HepG2 (cell line): ENCODE data around the gene USP14. TPM values are rescaled to one million over a fixed set of nuclear protein-coding genes. Genes with fewer than 3 reads are reported as not detected.
A peak's percentile ranks its signal among the peaks of the same experiment; 100 is the strongest.

Experiments
- CCAR2 ChIP-seq: fragments of 200-400 bp; formaldehyde crosslinking; optimal IDR thresholded peaks from 2 replicates; pipeline ENCODE3; 2018; ENCODE audit warnings: low read depth, mild to moderate bottlenecking, low read length, moderate library complexity
- FOXA3 ChIP-seq: IDR thresholded peaks from 2 replicates; pipeline ENCODE4 v1.6.1; 2016; ENCODE audit warnings: missing genetic modification reagents, missing compliant biosample characterization
- JUN ChIP-seq: sonication (generic); formaldehyde crosslinking; IDR thresholded peaks from 2 replicates; pipeline ENCODE4 v1.4.0; 2020; ENCODE audit warnings: mild to moderate bottlenecking, missing genetic modification reagents
- KLF16 ChIP-seq, 2 experiments: sonication (generic) in 1 of 2; formaldehyde crosslinking in 1 of 2; IDR thresholded peaks; 2 replicates each; pipeline versions ENCODE4 v1.6.1 to v1.8.0; 2016 to 2023; ENCODE audit warnings: missing genetic modification reagents in 2 of 2, missing compliant biosample characterization in 1 of 2
- MAZ ChIP-seq, 2 experiments: sonication (generic) in 1 of 2; formaldehyde crosslinking in 1 of 2; IDR thresholded peaks; 2 replicates each; pipeline versions ENCODE4 v1.5.0 to v1.6.1; 2012 to 2020; ENCODE audit warnings: low read depth in 2 of 2, mild to moderate bottlenecking in 2 of 2, borderline replicate concordance in 1 of 2, improper control_type of control experiment in 1 of 2, low read length in 1 of 2, missing genetic modification reagents in 1 of 2, moderate library complexity in 1 of 2
- SAP130 ChIP-seq: IDR thresholded peaks from 2 replicates; pipeline ENCODE4 v1.6.1; 2016; ENCODE audit warnings: low read depth
- SP4 ChIP-seq: sonication (generic); formaldehyde crosslinking; IDR thresholded peaks from 2 replicates; pipeline ENCODE4 v1.8.1; 2023; ENCODE audit warnings: mild to moderate bottlenecking, missing genetic modification reagents
- TBX2 ChIP-seq: sonication (generic); formaldehyde crosslinking; IDR thresholded peaks from 2 replicates; pipeline ENCODE4 v1.5.0; 2020; ENCODE audit warnings: missing genetic modification reagents, mild to moderate bottlenecking, borderline replicate concordance
- TBX3 ChIP-seq: fragments of 450-650 bp; IDR thresholded peaks from 2 replicates; pipeline ENCODE4 v1.6.1; 2017; ENCODE audit warnings: antibody characterized with exemption, mild to moderate bottlenecking, inconsistent platforms, borderline replicate concordance
- ZBED4 ChIP-seq: sonication (generic); formaldehyde crosslinking; IDR thresholded peaks from 2 replicates; pipeline ENCODE4 v1.4.0; 2020; ENCODE audit warnings: missing genetic modification reagents, borderline replicate concordance
- ZNF292 ChIP-seq: sonication (generic); formaldehyde crosslinking; IDR thresholded peaks from 2 replicates; pipeline ENCODE4 v1.8.1; 2022; ENCODE audit warnings: mild to moderate bottlenecking, low read depth, missing genetic modification reagents, borderline replicate concordance
- ZNF432 ChIP-seq: sonication (generic); formaldehyde crosslinking; IDR thresholded peaks from 2 replicates; pipeline ENCODE4 v1.5.0; 2020; ENCODE audit warnings: missing genetic modification reagents, mild to moderate bottlenecking, borderline replicate concordance
- ZNF451 ChIP-seq: sonication (generic); formaldehyde crosslinking; IDR thresholded peaks from 2 replicates; pipeline ENCODE4 v1.5.0; 2020; ENCODE audit warnings: mild to moderate bottlenecking, missing genetic modification reagents
- ZNF570 ChIP-seq: sonication (generic); formaldehyde crosslinking; IDR thresholded peaks from 2 replicates; pipeline ENCODE4 v1.4.0; 2020; ENCODE audit warnings: mild to moderate bottlenecking, missing genetic modification reagents, borderline replicate concordance
- polyA plus RNA-seq, 8 experiments: library from polyadenylated mRNA; depleted of rRNA in 3 of 8; stranded (reverse) in 7 of 8; unstranded in 1 of 8; fragments of >200 nt; fragmentation: Illumina TruSeq in 4 of 8; extraction: Trizol in 4 of 8; gene quantifications; 2 replicates each; pipeline versions ENCODE4 v1.2.1 to v1.2.3, GENCODE V29; 2011 to 2016; ENCODE audit warnings: low read depth in 4 of 8, missing spikeins in 1 of 8, mixed read lengths in 1 of 8; ENCODE audit not compliant: insufficient read depth in 1 of 8
- total RNA-seq, 5 experiments: library from RNA; depleted of rRNA; stranded (reverse); fragments of >200 nt; fragmentation: Illumina TruSeq; extraction: Trizol; gene quantifications; 2 replicates each; pipeline ENCODE4 v1.2.3, GENCODE V29; 2016; ENCODE audit warnings: low read depth in 1 of 5
- TF ChIP-seq, protein P1 (sequence below): sonication (generic); formaldehyde crosslinking; IDR thresholded peaks from 2 replicates; pipeline ENCODE4 v1.4.0; 2020; ENCODE audit warnings: missing genetic modification reagents, borderline replicate concordance
- TF ChIP-seq, protein P2 (sequence below): IDR thresholded peaks from 2 replicates; pipeline ENCODE4 v1.6.1; 2016; ENCODE audit warnings: control low read depth
- TF ChIP-seq, protein P3 (sequence below): IDR thresholded peaks from 2 replicates; pipeline ENCODE4 v1.6.1; 2016; ENCODE audit warnings: missing biosample characterization, missing genetic modification reagents, low read depth

USP14 gene
- total and polyA plus RNA-seq, 2 of the 13 experiments (the other 11 are each of a cell fraction or from before 2014, with no cell fraction given): 14.7 to 16.6 TPM

GRCh38 chr18:111306-112014 is 46.9 kb upstream of the USP14 start (continued):
- TF ChIP-seq MAZ (IDR thresholded peaks at IDR 0.05; ENCODE audit: borderline replicate concordance, low read depth, low read length) (no peak), MAZ (CRISPR knock-in tag; IDR thresholded peaks at IDR 0.05; ENCODE audit: low read depth) (peak; percentile 51; the same call in 1 of the 2 replicates), ZNF451 (CRISPR knock-in tag) (peak; percentile 94), ZNF292 (CRISPR knock-in tag) (no peak), TBX3 (no peak), ZBED4 (no peak), FOXA3 (CRISPR knock-in tag) (peak; percentile 8; the same call in 1 of the 2 replicates), JUN (CRISPR knock-in tag) (no peak), SAP130 (CRISPR knock-in tag) (peak; percentile 24; the same call in 1 of the 2 replicates), TBX2 (peak; percentile 35; the same call in 1 of the 2 replicates), CCAR2 (no peak), ZNF432 (CRISPR knock-in tag) (no peak), ZNF570 (no peak), KLF16 (CRISPR knock-in tag; IDR thresholded peaks at IDR 0.05) (0 out of 4 replicates have a peak, but pooled peaks of 1 of the 2 experiments have one; percentile 11), SP4 (CRISPR knock-in tag) (0 out of 2 replicates have a peak, but pooled peaks have one; percentile 23)
- TF ChIP-seq, protein P1, sequence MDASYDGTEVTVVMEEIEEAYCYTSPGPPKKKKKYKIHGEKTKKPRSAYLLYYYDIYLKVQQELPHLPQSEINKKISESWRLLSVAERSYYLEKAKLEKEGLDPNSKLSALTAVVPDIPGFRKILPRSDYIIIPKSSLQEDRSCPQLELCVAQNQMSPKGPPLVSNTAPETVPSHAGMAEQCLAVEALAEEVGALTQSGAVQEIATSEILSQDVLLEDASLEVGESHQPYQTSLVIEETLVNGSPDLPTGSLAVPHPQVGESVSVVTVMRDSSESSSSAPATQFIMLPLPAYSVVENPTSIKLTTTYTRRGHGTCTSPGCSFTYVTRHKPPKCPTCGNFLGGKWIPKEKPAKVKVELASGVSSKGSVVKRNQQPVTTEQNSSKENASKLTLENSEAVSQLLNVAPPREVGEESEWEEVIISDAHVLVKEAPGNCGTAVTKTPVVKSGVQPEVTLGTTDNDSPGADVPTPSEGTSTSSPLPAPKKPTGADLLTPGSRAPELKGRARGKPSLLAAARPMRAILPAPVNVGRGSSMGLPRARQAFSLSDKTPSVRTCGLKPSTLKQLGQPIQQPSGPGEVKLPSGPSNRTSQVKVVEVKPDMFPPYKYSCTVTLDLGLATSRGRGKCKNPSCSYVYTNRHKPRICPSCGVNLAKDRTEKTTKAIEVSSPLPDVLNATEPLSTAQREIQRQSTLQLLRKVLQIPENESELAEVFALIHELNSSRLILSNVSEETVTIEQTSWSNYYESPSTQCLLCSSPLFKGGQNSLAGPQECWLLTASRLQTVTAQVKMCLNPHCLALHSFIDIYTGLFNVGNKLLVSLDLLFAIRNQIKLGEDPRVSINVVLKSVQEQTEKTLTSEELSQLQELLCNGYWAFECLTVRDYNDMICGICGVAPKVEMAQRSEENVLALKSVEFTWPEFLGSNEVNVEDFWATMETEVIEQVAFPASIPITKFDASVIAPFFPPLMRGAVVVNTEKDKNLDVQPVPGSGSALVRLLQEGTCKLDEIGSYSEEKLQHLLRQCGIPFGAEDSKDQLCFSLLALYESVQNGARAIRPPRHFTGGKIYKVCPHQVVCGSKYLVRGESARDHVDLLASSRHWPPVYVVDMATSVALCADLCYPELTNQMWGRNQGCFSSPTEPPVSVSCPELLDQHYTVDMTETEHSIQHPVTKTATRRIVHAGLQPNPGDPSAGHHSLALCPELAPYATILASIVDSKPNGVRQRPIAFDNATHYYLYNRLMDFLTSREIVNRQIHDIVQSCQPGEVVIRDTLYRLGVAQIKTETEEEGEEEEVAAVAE (CRISPR knock-in tag): no peak
- TF ChIP-seq, protein P2, sequence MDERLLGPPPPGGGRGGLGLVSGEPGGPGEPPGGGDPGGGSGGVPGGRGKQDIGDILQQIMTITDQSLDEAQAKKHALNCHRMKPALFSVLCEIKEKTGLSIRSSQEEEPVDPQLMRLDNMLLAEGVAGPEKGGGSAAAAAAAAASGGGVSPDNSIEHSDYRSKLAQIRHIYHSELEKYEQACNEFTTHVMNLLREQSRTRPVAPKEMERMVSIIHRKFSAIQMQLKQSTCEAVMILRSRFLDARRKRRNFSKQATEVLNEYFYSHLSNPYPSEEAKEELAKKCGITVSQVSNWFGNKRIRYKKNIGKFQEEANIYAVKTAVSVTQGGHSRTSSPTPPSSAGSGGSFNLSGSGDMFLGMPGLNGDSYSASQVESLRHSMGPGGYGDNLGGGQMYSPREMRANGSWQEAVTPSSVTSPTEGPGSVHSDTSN (CRISPR knock-in tag): no peak
- TF ChIP-seq, protein P3, sequence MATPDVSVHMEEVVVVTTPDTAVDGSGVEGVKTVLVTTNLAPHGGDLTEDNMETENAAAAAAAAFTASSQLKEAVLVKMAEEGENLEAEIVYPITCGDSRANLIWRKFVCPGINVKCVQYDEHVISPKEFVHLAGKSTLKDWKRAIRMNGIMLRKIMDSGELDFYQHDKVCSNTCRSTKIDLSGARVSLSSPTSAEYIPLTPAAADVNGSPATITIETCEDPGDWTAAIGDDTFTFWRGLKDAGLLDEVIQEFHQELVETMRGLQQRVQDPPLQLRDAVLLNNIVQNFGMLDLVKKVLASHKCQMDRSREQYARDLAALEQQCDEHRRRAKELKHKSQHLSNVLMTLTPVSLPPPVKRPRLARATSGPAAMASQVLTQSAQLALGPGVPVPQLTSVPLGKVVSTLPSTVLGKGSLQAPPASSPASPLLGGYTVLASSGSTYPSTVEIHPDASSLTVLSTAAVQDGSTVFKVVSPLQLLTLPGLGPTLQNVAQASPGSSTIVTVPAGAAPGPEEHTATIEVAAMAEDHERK (CRISPR knock-in tag): no peak
